ENCODE results near the gene AJM1.

Gene AJM1

GRCh38 chr9:136888454-136888853 is 46.2 kb downstream of the AJM1 start:
- no peak for TF ChIP-seq CTCF (IDR thresholded peaks at IDR 0.05; ENCODE audit: extremely low read depth, missing control alignments)
- no peak for DNase-seq (ENCODE audit: low spot score)

- TF ChIP-seq CTCF (IDR thresholded peaks at IDR 0.05; ENCODE audit: extremely low read depth, missing control alignments), result no peak
- no peak for DNase-seq (ENCODE audit: low spot score)
Measured at GRCh38 chr9:136889858-136890257, 47.6 kb downstream of the AJM1 start.

GRCh38 chr9:136890661-136891060 is 48.4 kb downstream of the AJM1 start:
- TF ChIP-seq CTCF (IDR thresholded peaks at IDR 0.05; ENCODE audit: extremely low read depth, missing control alignments), result no peak

More at GRCh38 chr9:136890661-136891060, 48.4 kb downstream of the AJM1 start:
- no peak for DNase-seq (ENCODE audit: low spot score)
